Fibroblast of villous mesenchyme (primary cell): Measurements from ENCODE around the gene DIP2B. TPM values are rescaled to one million over a fixed set of nuclear protein-coding genes. Genes with fewer than 3 reads are reported as not detected.

ENCODE experiments used
- DNase-seq: peaks from one replicate; pipeline ENCODE4 v3.0.0-alpha.2; 2010; ENCODE audit warnings: low read depth
- H3K4me3 ChIP-seq: 2 replicates; pipeline ENCODE4 v1.5.1; 2011; ENCODE audit warnings: low read depth, mild to moderate bottlenecking, low read length
- total RNA-seq: library from RNA; depleted of rRNA; stranded (reverse); fragments of >200 nt; gene quantifications from 2 replicates; pipeline ENCODE4 v1.2.3, GENCODE V29; 2012
- TF ChIP-seq, protein P1 (sequence below): IDR thresholded peaks from 2 replicates; pipeline ENCODE4 v1.5.1; 2012; ENCODE audit warnings: low read depth, mild to moderate bottlenecking, low read length; ENCODE audit not compliant: insufficient read depth

Gene DIP2B
- total RNA-seq, 1 donor, result 29.8 TPM

DNA sequence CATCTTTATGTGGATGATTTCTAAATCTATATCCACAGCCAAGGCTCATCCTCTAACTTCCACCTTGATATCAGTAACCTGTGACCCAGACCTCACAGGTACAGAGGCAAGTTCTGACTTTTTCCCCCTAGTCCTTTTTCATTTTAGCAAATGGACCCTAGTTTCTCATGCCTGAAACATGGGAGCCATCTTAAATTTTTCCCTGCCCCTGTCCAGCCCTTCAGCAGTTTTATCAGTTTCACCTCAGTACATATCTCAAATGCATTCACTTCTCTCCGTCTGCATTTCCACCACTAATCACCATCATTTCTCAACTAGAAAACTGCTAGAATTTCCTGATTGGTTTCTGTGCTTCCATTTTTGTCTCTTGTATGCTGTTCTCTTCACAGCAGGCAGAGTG, 79.3 kb downstream of the DIP2B start:
- DNase-seq, result no peak
- TF ChIP-seq, protein P1, sequence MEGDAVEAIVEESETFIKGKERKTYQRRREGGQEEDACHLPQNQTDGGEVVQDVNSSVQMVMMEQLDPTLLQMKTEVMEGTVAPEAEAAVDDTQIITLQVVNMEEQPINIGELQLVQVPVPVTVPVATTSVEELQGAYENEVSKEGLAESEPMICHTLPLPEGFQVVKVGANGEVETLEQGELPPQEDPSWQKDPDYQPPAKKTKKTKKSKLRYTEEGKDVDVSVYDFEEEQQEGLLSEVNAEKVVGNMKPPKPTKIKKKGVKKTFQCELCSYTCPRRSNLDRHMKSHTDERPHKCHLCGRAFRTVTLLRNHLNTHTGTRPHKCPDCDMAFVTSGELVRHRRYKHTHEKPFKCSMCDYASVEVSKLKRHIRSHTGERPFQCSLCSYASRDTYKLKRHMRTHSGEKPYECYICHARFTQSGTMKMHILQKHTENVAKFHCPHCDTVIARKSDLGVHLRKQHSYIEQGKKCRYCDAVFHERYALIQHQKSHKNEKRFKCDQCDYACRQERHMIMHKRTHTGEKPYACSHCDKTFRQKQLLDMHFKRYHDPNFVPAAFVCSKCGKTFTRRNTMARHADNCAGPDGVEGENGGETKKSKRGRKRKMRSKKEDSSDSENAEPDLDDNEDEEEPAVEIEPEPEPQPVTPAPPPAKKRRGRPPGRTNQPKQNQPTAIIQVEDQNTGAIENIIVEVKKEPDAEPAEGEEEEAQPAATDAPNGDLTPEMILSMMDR, result no peak
- H3K4me3 ChIP-seq, result no peak overlapping the region

DNA sequence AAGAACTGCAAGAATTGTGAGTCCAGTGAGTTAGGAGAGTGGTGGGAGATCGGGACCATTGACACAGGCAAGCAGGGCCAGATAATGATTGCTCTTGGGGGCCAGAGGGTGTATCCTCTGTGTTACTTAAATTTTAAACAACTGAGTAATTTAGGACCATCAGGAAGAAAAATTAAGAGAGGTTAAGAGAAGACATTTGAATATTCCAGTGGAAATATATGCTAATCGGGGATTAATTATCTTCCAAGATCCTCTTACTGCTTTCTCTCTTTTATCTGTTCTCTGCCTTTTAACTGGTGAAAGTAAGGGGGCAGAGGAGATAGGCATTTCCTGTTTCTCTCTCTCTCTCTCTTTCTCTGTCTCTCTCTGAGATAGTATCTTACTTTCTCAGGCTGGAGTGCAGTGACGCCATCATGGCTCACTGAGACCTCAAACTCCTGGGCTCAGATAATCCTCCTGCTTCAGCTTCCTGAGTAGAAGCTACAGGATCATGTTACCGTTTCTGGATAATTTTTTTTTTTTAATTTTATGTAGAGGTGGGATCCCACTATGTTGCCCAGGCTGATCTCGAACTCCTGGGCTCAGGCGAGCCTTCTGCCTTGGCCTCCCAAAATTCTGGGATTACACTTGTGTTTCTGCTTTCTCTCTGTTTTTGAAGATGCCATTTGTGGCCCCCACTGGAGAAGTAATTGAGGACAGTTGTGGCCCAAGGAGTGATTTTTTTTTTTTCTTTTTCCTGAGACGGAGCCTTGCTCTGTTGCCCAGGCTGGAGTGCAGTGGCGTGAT, 85.1 kb downstream of the DIP2B start:
- peak; percentile 96 for DNase-seq
- H3K4me3 ChIP-seq, result no peak overlapping the region
- TF ChIP-seq, protein P1, result no peak

DNA sequence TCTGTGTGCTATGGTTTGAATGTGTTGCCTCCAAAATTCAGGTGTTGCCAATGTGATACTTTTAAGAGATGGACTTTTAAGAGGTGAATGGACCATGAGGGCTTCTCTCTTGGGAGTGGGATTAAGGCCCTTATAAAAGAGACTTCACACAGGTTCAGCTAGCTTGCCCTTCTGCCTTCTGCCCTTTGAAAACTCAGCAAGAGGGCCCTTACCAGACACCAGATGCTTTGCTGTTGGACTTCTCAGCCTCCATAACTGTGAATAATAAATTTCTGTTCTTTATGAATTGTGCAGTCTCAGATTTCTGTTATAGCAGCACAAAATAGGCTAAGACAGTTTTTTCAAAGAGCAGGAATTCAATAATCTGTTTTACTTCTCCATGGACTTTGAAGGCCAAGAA, 86.1 kb downstream of the DIP2B start:
- no peak for DNase-seq
- no peak overlapping the region for H3K4me3 ChIP-seq
- TF ChIP-seq, protein P1, result no peak

DNA sequence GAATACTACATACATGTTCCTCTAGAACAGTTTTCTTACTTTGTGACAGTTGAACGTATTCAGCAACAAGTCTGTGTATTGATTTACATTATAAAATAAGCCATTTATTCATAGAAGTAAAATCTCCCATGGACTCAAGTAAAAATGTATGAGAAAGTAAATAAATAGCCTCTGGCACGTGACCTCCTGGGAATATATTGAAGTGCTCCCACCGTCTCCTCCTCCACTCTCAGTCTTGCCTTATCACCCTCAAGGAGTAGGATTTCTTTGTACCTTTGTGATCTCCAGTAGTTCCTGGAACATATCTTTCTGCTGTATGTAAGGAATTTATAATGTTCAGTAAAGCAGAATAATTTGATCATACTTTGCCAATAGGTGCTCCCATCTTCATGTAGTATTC, 90.9 kb downstream of the DIP2B start:
- H3K4me3 ChIP-seq, result no peak overlapping the region
- DNase-seq, result no peak
- TF ChIP-seq, protein P1, result no peak

DNA sequence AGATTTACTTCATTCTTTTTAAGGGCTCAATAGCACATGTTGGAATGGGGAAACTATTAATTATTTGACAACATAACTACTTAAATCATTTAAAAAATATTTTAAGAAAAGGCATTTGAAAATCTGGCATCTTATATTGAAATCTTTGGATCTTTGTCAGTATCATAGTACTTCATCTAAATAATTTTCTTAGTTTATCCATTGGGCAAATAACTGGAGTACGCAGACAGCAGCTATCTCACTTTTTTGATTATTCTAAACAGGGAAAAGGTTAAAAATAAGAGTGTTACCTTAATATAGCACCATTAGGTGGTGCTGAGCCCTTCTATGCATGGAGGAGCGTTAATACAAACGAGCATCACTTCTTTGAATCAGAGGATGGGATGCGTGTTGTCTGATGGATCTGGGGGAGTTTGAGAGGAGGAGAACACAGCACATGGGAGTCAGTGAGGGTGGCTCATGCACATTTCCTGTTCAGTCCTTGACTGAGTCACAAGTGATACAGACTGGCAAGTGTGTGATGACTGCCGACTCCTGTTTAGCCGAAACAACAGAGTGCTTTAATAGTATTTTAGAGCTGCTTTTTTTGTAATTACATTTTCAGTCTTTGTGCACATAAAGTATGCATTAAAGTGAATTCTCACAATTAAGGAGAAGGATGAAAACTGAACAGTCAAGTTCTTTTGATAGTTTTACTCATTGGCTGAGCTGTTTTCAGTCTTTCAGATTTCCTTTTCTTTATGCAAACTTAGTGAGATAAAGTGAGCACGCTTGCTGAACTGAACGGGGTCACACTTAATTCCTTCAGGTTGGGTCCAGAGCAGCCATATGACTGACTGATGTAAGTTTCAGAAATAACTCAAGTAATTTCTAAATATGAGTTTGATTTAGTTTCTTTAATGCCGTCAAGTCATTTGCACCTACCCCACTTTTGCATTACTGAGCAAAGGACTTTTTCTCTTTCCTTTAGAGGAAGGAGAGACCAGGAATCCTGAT, 92.7 kb downstream of the DIP2B start:
- no peak overlapping the region for H3K4me3 ChIP-seq
- DNase-seq, result peak; percentile 80
- TF ChIP-seq, protein P1, result peak; percentile 13

DNA sequence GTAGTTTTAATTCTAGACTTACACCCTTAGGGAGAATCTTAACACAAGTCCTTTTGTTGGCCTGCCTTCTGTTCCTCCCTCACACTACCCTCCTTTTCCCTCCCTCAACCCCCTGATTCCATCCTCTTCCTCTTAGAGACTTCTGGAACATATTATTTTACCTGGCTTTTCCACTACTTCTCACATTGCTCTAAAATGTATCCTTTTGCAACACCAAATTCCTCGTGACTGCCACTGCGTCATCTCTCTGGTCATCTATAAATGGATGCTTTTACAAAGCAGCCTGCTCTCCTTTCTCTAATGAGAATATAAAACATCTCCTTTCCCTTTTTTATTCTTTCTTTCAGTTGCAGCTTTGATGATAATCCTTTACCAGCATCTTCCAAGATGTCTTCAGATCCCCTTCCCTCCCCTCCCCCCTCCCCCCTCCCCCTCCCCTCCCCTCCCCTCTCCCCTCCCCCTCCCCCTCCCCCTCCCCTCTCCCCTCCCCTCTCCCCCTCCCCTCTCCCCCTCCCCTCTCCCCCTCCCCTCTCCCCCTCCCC, 93.6 kb downstream of the DIP2B start:
- DNase-seq, result peak; percentile 39
- TF ChIP-seq, protein P1, result no peak
- no peak overlapping the region for H3K4me3 ChIP-seq
